Measurements from ENCODE around the gene SHISA3.
"Not testable (repeated sequence)": the region's sequence is repeated elsewhere in the genome, so short reads cannot be mapped to it uniquely, and the experiment has no call there.

The SHISA3 gene

DNA sequence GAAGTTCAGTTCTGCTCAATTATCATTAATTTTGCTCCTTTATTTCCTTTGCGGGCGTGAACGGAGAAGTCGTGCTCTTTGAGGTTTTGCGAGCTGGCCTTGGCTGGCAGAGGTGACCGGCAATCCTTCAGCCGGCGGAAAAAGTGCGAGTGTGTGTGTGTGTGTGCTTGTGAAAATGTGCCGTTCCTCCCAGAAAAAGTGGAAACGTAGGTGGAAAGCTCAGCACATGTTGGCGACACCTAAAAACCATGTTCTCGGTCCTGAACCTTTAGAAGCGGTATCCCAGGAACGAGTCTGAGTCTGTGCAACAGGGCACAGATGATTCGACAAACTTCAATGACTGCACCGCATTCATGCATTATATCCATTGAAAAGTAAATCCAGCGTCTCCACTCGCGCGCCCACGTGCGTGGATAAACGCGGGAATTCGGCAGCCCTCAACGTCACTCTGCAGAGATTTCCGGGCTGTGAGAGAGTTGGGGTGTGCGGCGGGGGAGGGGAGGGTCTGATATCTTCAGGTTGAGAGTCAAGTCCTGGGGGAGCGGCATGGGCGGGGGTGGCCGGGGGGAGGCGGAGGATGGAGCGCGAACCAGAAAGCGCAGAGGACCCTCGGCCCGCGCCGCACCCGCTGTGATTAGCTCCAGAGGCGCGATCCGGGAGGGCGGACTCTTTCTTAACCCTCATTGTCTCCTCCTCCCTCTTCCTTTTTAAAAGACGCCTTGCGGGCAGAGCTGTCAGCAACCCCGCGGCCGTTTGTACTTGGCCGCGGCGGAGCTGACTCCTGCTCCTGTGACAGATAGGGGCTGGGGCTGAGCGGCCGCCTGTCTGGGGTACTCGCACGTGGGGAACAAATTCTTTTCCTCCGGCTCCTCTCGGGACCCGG, at the start of gene SHISA3:
Gene SHISA3, plus strand, starts transcription at position 737 of the 883 bp plus-strand sequence. CDS start 569 bp downstream, outside the sequence.
- intact Hi-C loops (cut with DNase I), result no loop called here
- peak in 11 of 42 donors; percentile 13 to 69 (median 20) for DNase-seq

DNA sequence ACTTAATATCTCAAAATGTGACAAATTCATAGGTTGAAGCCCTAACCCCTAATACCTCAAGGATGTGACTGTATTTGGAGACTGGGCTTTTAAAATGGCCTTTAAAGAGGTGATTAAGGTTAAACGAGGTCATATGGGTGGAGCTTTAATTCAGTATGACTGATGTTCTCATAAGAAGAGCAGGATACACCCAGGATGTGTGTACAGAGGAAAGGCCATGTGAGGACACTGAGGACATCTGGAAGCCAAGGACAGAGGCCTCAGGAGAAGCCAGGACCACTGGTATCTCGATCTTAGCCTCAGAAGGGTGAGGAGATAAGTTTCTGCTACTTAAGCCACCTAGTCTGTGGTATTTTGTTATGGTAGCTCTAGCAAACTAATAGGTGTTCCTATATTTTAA, 49.0 kb upstream of the SHISA3 start:
- intact Hi-C loops (cut with DNase I), result no loop called here
- DNase-seq, result no peak

DNA sequence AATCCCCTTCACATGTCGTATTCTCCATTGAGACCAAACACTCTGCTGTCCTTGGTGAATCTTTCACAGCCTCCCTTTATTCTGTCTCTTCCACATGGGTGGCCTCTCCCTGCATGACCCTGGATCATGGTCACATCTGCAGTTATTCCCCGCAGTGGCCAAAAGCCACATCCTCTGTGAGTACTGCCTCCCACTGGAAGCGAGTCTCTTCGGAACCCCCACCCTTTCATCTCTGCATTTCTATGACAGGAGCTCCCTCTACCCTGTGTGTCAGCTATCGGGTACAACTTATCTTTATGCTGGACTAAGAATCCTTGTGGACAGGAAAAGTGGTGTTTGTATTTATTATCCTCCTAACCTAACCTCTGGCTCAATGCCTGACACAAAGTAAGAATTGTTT, 48.6 kb upstream of the SHISA3 start:
- intact Hi-C loops (cut with DNase I), result no loop called here
- no peak for DNase-seq

DNA sequence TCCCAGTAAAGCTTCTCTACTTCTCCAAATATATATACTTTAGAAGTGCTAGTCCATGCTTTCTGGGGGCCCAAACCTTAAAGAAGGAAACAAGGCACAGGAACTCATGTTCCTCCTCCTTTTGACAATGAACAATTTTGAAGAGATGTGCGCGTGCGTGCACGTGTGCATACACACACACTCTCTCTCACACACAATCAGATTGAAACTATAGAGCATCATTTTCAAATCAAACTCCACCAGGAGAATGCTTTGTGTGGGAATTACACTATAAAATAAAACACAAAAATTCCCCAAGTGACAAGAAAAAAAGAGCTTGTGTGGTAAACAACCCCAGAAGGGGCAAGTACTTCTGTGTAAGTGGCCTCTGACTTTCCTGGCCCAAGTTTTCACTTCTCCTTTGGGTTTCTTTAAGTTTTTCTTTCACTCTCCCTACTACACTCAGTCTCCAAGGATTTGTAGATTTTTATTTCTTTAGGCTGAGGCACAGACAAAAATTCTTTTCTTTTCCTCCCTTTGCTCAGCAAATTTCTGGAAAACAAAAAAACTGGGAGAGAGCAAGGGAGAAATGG, 46.6 kb upstream of the SHISA3 start:
- no peak for DNase-seq
- intact Hi-C loops (cut with DNase I), result no loop called here

DNA sequence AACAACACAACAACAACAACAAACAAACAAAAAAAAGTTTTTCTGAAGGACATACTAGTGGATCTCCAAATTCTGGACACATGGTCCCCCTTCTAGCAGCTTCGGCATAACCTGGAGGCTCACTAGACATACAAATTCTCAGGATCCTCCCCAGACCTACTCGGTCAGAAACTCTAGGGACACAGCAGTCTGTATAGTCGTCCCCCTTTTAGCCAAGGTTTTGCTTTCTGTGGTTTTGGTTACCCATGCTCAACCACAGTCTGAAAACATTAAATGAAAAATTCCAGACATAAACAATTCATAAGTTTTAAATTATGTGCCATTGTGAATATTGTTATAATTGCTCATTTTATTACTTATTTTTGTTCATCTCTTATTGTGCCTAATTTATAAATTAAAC, 45.2 kb upstream of the SHISA3 start:
- no peak for DNase-seq
- intact Hi-C loops (cut with DNase I), result no loop called here

DNA sequence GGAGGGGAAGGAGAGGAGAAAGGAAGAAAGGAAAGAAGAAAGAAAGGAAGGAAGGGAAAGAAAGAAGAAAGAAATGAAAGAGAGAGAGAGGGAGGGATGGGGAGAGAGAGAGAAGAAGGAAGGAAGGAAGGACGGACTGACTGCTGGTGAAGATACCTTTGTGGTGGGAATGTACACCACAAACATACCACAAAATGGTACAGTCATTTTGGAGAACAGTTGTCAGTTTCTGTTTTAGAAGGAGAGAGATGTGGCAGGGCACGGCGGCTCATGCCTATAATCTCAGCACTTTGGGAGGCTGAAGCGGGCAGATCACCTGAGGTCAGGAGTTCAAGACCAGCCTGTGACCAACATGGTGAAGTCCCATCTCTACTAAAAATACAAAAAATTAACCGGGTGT, 40.0 kb upstream of the SHISA3 start:
- no peak for DNase-seq
- intact Hi-C loops (cut with DNase I), result no loop called here

DNA sequence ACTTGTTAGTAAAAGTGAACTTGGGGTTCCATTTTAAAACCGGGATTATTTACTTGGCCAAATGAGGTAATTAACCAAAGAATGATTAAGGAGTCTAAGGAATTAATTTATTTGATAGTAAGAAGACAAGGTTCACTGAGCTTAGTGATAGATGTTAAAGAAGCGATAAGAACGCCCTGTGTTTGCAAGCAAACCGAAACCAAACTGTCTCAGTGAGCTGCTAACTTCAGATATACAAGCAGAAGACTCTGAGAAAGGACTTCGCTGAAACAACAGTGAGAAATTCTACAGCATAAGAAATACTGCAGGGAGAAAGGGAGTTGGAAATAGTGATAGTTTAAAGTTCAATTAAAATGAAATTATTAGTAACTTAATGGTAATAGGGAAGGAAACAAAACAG, 37.6 kb upstream of the SHISA3 start:
- intact Hi-C loops (cut with DNase I), result no loop called here
- no peak for DNase-seq

DNA sequence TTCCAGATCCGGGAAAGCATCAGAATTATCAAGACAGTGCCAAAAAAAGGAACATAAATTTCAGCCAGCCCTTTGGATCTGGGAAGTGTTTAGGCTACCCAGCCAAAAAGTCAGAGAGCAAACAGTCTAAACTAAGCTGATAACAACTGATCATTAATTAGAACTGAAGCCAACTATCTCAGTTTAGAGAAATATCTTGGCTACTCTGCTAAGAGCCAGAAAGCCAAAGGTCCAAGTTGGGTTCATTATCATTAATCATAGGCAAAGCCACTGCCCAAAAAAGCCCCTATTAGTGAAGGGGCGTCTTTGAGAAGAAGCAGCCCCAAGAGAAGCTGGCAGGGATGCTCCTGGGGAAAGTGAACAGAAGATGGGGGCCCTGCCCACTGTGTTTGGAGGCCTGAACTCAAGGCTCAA, 37.0 kb upstream of the SHISA3 start:
- no peak for DNase-seq
- intact Hi-C loops (cut with DNase I), result no loop called here

DNA sequence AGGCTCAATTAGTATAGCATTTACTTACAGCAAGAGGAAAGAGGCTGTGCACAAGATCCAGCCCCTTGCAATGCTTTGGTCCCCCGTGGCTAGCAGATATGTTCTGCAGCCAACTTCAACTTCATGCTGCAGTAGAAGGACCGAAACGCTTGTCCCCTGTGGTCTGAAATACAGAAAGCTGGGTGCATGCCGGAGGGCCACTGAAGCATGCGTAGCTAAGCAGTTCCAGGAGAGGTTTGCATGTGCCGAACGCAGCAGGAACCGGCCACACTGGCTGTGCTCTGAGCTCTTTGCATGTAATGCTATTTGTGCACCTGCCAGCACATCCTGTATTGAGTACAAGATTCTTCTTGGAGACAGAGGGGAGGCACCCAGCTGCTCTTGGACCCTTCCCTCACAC, 35.8 kb upstream of the SHISA3 start:
- DNase-seq, result no peak

DNA sequence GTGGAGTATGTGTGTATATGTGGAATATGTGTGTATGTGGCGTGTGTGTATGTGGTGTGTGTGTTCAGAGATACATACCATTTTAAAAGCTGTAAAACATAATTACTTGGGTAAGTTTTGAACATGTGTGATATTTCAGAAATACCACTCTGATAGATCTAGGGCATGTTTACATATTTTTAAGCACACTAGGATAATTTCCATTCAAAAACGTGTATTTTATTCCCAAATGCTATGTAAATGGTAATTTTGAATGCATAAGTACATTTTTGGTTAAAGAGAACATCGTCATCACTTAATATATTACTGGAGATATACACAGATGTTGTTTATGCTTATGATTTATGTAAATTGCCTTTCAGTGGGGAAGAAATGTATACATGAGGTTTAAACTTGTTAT, 34.7 kb upstream of the SHISA3 start:
- no peak for DNase-seq

More for the DNA sequence above, 35.8 kb upstream of the SHISA3 start:
- intact Hi-C loops (cut with DNase I), result no loop called here

DNA sequence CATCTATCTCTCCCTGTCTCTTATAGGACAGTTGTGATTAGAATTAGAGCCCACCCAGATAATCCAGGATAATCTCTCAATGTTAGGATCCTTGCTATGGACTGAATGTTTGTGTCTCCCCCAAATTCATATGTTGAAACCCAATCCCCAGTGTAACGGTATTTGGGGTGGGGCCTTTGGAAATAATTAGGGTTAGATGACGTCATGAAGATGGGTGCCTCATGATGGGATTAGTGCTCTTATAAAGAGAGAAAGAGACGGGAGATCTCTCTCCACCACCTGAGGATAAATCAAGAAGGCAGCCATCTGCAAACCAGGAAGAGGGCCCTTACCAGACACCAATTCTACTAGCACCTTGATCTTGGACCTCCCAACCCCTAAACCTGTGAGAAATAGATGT, 33.7 kb upstream of the SHISA3 start:
- intact Hi-C loops (cut with DNase I), result no loop called here
- DNase-seq, result no peak

More for the DNA sequence above, 34.7 kb upstream of the SHISA3 start:
- intact Hi-C loops (cut with DNase I), result no loop called here

DNA sequence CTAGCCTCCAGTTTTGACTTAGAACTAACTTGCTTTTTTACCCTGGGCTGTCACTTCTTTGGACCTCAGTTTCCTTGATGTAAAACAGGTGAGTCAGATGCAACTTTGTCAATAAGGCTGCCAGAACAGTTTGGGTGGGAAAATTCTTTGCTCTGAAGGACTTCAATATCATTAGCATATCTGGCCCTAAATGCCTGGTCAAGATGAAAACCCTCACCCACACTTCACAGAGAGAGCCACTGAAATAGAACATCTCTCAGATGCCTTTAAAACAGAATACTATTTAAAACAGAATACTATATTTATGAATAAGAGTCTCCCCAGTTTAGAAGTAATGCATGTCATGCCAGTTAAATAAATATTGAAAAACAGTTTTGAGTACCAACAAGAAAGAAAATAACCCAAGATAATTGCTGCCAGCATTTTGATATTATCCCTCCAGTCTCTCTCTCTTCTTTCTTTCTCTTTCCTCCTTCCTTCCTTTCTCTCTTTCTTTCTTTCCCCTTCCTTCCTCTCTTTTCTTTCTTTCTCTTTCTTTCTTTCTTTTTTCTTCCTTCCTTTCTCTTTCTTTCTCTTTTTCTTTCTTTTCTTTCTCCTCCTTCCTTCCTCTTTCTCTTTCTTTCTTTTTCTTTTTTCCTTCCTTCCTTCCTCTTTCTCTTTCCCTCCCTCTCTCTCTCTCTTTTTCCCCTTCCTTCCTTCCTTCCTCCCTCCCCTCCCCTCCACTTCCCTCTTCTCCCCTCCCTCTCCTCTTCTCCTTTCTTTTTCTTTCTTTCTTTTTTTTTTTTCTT, 32.8 kb upstream of the SHISA3 start:
- no peak for DNase-seq
- intact Hi-C loops (cut with DNase I), result no loop called here

DNA sequence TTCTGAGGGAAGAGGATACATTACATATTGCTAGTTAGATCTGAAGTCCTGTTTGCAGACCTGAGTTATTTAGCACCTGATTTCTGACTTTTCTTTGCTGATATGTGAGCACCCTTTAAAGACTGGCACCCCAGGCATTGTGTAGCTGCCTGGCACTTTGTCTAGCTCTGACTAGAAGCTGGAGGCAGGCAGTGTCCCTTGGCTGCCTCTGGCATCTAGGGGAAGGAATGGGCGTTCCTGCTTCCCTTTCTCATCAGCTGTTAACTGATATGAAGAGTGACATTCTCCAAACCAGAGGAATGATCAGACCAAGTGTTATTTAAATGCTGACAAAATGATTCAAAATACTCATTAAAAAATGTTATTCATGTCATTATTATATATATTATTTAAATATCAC, 30.3 kb upstream of the SHISA3 start:
- DNase-seq, result no peak
- intact Hi-C loops (cut with DNase I), result no loop called here

DNA sequence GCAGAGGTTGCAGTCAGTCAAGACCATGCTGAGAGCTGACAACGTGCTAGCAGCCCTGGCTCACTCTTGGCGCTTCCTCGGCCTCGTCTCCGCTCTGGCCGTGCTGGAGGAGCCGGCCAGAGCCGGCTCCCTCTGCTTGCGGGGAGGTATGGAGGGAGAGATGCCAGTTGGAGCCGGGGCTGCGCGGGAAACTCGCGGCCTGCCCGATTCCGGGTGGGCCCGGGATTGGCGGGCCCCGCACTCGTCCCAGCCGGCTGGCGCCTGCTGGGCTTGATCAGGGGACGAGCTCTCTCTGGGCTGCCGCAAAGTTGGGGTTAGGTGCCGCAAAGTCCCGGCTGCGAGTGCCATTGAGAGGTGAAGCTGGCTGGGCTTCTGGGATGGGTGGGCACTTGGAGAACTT, 27.8 kb upstream of the SHISA3 start:
- intact Hi-C loops (cut with DNase I), result no loop called here
- DNase-seq, result no peak

DNA sequence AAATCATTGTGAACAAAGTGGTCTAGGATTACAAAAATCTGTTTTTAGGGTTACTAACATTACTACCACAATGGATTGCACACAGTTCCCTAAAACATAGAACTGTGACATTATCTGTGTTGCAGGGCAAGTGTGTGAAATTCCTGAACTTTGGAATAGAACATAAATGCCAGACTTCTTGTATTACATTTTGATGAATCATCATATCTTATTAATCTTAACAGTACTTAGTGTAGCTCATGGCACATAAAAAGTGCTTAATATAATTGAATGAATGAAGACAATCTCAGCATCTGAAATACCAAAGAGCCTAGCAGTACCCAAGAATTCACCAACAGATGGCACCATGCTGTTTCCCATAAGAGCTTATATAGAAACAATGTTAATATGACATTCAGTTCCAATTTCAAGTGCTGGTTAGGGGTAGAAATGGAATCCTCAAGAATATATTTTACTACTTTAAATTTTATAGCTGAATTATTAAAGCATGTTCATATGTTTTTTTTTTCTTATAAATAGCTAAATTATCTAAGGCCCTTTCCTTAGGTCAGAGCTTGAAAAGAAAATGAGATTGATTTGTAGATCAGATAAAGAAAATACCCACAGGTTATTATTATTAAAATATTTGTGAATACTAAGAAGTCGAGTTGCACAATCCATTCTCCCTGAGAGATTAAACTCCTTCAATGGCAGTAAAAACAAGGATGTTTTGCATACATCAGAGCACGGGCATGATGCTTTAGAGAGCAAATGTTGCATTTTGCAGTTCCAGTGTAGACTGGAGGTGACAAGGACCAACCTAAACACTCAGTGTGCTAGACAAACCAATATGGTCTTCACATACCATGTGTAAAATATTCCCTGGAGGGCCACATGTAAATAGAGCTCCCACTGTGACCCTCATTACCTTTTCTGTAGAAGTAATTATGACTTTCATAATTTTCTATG, 25.7 kb upstream of the SHISA3 start:
- intact Hi-C loops (cut with DNase I), result loop anchor here (5.0 kb wide), 1 partner anchor 146 kb away; no protein-coding TSS in a partner anchor

DNA sequence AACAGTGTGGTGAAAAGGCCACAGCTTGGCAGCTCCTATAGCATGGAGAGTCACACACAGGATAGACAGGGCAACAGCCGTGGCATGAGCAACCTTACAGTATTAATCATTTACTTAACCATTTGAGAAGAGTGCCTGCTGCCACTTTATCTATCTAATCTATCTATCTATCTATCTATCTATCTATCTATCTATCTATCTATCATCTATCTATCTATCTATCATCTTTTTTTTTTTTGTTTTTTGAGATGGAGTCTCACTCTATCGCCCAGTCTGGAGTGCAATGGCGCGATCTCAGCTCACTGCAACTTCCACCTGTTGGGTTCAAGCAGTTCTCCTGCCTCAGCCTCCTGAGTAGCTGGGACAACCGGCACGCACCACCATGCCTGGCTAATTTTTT, 25.0 kb upstream of the SHISA3 start:
- intact Hi-C loops (cut with DNase I), result loop anchor here (5.0 kb wide), 1 partner anchor 145 kb away; no protein-coding TSS in a partner anchor
- not testable (repeated sequence) for DNase-seq

More for the DNA sequence above, 25.7 kb upstream of the SHISA3 start:
- peak in 19 of 42 donors; percentile 6 to 64 (median 31) for DNase-seq

DNA sequence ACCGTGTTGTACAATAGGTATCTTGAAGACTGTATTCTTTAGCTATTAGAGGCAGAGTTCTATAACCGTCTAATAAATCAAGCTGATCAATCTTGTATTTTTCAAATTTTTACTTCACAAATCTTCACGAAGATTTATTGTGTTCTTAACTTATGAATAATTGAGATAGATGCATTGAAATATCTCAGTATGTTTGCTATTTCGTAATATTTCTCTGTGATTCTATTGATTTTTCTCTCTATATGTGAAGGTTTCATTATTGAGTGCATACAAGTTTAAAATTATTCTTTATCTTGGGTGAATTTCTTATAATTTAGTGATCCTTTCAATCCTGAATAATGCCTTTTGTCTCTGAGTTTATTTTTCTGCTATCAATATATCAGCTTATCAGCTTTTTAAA, 19.8 kb upstream of the SHISA3 start:
- DNase-seq, result no peak
- intact Hi-C loops (cut with DNase I), result no loop called here

DNA sequence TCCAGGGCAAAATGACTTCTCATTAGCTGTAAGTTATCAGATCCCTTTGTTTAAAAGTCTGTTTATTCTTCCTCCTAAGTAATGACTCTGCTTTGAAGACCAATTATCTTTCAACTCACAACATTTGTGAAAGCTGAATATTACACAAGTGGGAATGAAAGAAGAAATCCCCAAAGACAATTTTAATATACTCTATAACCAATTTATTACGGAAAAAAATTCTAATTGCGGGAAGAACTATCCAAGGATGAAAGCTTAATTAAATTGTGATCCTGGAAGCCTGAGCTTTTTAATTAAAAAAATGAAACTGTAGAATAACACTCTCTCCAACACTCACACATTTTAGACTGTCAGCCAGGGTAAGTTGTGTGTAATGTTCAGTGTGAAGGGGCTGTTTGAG, 15.6 kb upstream of the SHISA3 start:
- intact Hi-C loops (cut with DNase I), result no loop called here
- DNase-seq, result no peak

DNA sequence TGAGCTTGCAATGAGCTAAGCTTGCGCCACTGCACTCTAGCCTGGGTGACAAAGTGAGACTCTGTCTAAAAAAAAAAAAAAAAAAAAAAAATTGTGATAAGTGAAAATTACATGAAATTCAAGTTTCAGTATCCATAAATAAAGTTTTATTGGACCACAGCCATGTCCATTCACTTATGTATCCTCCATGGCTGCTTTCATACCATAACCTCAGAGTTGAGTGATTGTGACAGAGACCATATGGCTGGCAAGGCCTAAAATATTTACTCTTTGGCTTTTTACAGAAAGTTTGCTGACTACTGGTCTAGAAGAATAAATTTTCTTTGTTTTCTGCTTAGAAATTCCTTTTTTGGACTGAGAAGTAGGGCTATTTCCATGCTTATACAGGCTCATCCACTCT, 11.8 kb upstream of the SHISA3 start:
- intact Hi-C loops (cut with DNase I), result no loop called here
- no peak for DNase-seq

Data from head of caudate nucleus (tissue), 42 donors.